Omental fat pad (tissue), 4 donors: ENCODE data around the gene GPSM1. TPM values are rescaled to one million over a fixed set of nuclear protein-coding genes. Genes with fewer than 3 reads are reported as not detected.
A peak's percentile ranks its signal among the peaks of the same experiment; 100 is the strongest.

Experiments
- ATAC-seq: fragments of 150-250 bp; one replicate; pipeline ENCODE4 v1.9.1; 2016; ENCODE audit warnings: mild to moderate bottlenecking, moderate library complexity; ENCODE audit not compliant: low FRiP score
- DNase-seq: peaks from one replicate; pipeline ENCODE4 v3.0.0-alpha.2; 2019; ENCODE audit warnings: low spot score
- CTCF ChIP-seq, 3 donors: fragments of 450-650 bp; IDR thresholded peaks; one replicate each; pipeline ENCODE4 v1.5.1; 2016 to 2017; ENCODE audit warnings: antibody characterized with exemption in 3 of 3, mild to moderate bottlenecking in 3 of 3, moderate library complexity in 2 of 3
- total RNA-seq, 4 donors: library from RNA; depleted of rRNA; stranded (reverse); fragments of >200 nt; gene quantifications; one replicate each; pipeline ENCODE4 v1.1.0, GENCODE V29; 2016

The GPSM1 gene
- total RNA-seq, 4 donors from 2014 or later = 5.0 to 20.5 (median 7.3) TPM

- no peak for ATAC-seq
- no peak for DNase-seq
- no peak for TF ChIP-seq CTCF (IDR thresholded peaks at IDR 0.05)
Observed at GRCh38 chr9:136281421-136282271, 45.7 kb upstream of the GPSM1 start.

GRCh38 chr9:136282272-136282861, 45.0 kb upstream of the GPSM1 start:
- ATAC-seq = no peak
- no peak for TF ChIP-seq CTCF (IDR thresholded peaks at IDR 0.05)
- DNase-seq = no peak

- peak in 1 of 3 donors; percentile 22 for TF ChIP-seq CTCF (IDR thresholded peaks at IDR 0.05)
- ATAC-seq (peak; percentile 58), DNase-seq (peak; percentile 64)
Observed at GRCh38 chr9:136283291-136284235, 43.8 kb upstream of the GPSM1 start.

- ATAC-seq (no peak), DNase-seq (no peak)
- no peak for TF ChIP-seq CTCF (IDR thresholded peaks at IDR 0.05)
Observed at GRCh38 chr9:136284311-136284710, 43.0 kb upstream of the GPSM1 start.

- no peak for DNase-seq
- TF ChIP-seq CTCF (IDR thresholded peaks at IDR 0.05) = no peak
- no peak for ATAC-seq
Observed at GRCh38 chr9:136284951-136285350, 42.4 kb upstream of the GPSM1 start.

- no peak for DNase-seq
- no peak for TF ChIP-seq CTCF (IDR thresholded peaks at IDR 0.05)
- no peak for ATAC-seq
Observed at GRCh38 chr9:136285501-136286358, 41.6 kb upstream of the GPSM1 start.
